Cardiac septum (tissue), 1 donor: ENCODE measurements around the gene ANKRD10. TPM values are rescaled to one million over a fixed set of nuclear protein-coding genes. Genes with fewer than 3 reads are reported as not detected.

ENCODE experiments used
- DNase-seq: peaks from one replicate; pipeline ENCODE4 v3.0.0-alpha.2; 2020; ENCODE audit warnings: low spot score
- intact Hi-C: fragments of 100-400 bp; cut with DNase I; formaldehyde crosslinking; loops from one replicate; pipeline ENCODE4 v1.14.0; 2022
- total RNA-seq: library from RNA; stranded (reverse); fragmentation: NEBNext Ultra II Directional; extraction: Animal tissue kit (Norgen Biotek cat#: 25700); gene quantifications from one replicate; pipeline ENCODE4 v1.2.1, GENCODE V29; 2021
- donor health status: DM: no; HTN: no; CAD: no.

The ANKRD10 gene
- total RNA-seq, 1 donor from 2014 or later = 84.4 TPM

DNA sequence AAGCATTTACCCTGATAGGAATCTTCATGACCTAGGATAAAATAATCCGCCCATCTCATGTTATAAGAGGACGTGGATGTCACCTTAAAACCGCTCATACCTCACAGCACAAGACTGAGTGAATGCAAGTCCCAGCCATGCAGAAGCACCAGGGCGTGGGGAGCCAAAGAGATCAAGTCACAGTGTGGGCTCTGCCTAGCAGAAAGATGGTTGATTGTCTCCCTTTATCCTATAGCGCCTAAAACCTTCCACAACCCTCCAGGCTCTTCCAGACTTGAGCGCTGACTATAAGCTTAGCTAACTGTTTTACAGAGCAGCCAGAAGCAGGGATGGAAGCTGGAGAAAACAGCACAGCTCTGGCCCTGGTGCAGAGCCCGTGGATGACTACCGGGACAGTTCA, 6.8 kb upstream of the ANKRD10 start:
- intact Hi-C loops = loop anchor here (5.0 kb wide), 1 partner anchor 111 kb away; no protein-coding TSS in a partner anchor
- no peak for DNase-seq

DNA sequence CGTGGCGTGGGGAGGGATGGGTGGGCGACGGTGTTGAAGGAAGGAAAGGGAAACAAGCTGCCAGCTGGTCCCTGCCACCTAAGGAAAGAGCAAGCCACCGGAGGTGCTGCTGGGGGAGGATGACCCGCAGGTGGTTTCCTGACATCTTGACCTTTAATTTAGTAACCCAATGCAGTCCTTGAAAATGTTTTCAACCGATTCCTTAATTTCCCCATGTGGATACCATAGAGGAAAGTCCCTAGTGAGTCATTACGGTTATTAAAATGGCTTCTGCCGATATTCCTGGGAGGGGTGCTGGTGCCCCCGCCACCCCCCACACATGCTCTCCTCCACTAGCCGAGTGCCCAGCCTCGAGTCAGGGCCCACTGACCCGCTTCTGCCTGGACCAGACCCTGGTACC, 6.3 kb upstream of the ANKRD10 start:
- no peak for DNase-seq
- intact Hi-C loops = loop anchor here (5.0 kb wide), 1 partner anchor 111 kb away; no protein-coding TSS in a partner anchor

DNA sequence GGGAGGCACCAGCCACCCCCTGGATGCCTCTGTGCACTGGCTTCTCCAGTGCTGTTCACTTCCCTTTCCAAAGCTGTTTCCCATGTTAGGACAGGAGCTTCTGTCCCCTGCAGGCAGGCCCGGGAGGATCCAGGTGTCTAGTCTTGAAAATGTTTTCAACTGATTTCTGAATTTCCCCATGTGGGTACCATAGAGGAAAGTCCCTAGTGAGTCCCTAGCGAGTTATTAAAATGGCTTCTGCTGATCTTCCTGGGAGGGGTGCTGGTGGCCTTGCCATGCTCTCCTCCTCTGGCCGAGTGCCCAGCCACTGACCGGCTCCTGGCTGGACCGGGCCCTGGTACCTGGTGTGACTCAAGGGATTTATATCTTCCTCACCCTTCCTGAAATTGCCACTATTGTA, 5.2 kb upstream of the ANKRD10 start:
- intact Hi-C loops = loop anchor here (5.0 kb wide), 1 partner anchor 112 kb away; no protein-coding TSS in a partner anchor
- DNase-seq = no peak

DNA sequence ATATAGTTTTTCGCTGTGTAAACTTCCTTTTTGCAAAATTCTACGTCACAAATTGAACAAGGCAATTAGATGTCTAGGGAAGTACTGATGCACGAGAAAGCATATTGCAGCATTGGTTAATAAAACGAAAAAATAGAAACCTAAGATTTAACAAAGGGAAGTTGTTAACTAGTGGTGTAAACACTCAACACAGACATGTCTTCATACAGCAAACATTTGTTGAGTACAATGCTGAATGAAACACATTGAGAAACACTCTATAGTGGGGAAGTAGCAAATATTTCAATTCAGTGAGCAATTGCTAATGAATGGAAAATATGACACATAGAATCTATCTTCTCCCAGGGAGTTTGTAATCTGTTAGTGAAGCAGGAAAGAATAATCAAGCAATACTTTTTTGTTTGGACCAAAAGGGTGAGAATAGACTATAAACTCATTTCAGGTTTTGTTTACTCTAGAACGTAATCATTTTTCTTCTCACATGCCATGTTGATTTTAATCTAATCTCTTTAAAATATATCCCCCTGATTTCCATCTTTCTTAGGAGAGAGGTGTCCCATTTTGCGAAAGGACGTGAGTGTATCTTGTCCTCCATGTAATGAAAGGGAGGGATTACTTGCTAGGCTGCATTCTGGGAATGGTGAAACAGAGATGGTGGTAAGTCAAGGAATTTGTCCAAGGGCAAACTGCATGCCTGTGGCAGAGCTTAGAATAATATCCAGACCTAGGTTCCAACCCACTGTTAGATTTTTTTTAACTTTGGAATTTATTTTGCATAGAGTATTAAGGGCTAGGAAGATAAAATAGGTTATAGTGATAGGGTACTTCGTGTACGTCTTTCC, 1.7 kb upstream of the ANKRD10 start:
- intact Hi-C loops = no loop called here
- DNase-seq = no peak

DNA sequence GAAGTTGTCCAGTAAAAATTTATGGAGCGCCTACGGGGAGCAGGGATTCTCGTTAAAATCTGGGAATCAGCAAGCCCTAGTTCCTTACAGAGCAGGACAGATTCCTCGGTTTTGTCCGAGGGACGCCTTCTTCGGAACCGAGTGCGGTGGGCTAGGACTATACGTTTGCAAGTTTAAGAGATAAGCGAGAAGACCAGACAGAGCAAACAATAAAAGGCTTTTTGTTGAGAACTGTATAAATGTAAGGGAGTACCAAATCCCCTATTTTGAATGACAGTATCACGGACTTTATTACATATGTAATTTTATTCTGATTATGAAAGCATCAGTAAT, 971 bp upstream of the ANKRD10 start:
- no peak for DNase-seq
- intact Hi-C loops = loop anchor here (1.0 to 2.0 kb wide), 3 partner anchors 45 to 131 kb away; no protein-coding TSS in a partner anchor

DNA sequence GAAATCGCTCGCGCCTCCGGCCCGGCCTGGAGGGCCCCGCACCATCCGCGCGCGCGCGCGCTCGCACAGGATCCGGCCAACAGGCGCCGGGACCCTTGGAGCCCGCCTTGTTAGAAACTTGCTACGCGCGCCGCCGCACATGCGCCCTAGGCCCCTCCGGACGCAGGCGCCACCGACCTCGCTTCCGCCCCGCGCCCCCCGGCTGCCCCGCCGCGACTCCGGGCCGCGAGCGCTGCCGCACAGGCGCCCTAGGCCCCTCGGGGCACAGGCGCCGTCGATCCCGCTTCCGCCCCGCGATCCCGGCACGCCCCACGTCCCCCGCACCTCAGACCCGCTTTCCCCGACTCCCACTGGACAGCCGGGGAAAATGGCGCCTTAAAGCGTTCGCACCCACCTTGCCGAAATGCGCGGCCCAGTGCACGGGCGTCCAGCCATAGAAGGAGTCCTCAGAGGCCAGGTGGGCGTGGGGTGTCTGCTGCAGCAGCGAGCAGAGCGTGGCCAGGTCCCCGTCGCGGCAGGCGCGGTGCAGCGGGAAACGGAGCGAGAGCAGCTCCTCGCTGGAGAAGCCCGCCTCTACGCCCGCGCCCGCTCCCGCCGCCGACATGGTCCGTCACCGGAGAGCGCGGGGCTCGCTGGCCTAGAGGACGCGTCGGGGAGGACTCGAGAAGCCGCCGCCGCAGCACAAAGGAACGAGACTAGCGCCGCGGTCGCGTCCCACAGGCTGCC, 375 bp downstream of the ANKRD10 start:
- DNase-seq = peak; percentile 88
- intact Hi-C loops = loop anchor here (1.0 to 2.0 kb wide), 4 partner anchors 44 to 199 kb away; no protein-coding TSS in a partner anchor

DNA sequence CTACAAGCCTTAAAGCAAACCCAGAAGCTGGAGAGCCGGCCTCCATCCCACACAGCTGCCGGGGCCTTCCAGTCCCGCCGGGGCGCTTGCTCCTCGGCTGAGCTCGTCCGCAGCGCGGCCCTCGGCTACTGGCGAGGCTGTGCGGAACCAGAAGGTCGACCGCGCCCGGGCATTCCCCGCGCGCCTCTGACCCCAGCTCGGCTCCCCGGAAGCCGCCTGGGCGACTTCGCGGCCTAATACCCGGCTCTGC, 863 bp downstream of the ANKRD10 start:
- intact Hi-C loops = loop anchor here (1.0 to 2.0 kb wide), 3 partner anchors 43 to 199 kb away; no protein-coding TSS in a partner anchor

DNA sequence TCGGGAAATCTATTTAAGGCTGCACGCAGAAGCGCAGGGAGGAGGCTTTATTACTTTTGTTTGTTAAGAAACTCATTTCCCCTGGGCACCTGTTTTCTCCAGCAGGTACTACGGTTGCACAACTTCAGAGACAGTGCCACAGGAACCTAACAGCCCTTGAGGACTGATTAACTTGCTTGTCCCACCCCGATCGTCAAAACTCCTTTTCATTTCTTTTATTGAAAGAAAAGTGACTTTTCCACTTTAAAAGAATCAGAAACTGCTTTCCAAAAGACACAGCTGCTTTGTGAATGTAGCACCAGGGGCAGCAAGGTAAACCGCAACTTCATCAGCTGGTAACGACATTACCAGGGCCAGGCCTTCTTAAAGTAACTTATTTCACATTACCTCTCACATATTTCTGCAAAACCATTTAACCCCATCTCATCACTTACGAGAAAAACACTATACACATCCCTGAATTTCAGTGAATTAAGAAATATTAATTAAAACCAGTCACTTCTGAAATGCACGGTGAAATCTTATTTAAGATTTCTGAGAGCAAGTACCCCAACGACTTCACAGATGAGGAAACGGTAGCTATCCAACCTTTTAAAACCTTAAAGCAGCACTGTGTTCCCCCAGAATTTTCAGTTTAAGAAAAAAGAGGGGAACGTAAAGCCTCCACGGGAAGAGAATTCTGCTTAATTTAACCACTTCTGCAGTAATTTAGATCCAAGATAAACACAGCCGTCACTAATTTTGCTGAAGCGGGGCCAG, 1.4 kb downstream of the ANKRD10 start:
- intact Hi-C loops = loop anchor here (1.0 to 2.0 kb wide), 3 partner anchors 43 to 198 kb away; no protein-coding TSS in a partner anchor
- DNase-seq = no peak

More for the DNA sequence above, 863 bp downstream of the ANKRD10 start:
- no peak for DNase-seq

DNA sequence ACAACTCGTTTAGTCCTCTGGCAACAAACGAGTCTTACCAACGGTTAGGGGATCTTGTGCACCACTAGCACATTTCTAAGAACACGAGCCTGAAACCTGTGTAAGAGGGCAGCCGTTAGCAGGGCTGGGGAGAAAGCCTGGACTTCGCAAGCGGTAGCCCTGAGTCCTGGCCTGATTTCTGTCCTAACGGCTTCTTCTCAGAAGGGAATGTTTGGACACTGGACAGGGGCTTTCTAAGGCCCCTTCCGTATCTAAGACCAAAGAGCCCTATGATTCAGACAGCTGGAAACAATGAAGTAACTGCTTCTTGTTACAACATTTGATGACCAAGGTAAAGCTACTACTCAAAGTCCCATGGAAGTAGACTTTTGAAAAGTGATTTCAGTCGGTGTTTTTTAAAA, 2.2 kb downstream of the ANKRD10 start:
- no peak for DNase-seq
- intact Hi-C loops = no loop called here

DNA sequence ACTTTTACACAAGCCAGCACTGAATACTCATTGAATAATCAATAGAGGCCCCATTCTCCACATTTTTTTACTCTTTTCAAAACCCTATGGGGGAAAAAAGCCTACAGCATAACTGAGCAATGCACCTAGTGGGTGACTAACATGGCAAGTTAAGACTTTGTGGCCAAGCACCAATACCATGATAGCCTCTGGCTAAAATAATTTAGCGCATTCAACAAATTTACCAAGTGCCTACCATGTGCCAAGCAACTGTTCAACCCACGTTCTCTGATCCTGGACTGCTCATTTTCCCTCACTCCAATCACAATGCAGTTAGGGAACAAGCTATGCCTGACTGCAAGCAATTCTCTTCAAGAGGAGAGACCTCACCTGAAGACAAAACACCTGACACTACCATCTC, 3.0 kb downstream of the ANKRD10 start:
- DNase-seq = no peak
- intact Hi-C loops = no loop called here

DNA sequence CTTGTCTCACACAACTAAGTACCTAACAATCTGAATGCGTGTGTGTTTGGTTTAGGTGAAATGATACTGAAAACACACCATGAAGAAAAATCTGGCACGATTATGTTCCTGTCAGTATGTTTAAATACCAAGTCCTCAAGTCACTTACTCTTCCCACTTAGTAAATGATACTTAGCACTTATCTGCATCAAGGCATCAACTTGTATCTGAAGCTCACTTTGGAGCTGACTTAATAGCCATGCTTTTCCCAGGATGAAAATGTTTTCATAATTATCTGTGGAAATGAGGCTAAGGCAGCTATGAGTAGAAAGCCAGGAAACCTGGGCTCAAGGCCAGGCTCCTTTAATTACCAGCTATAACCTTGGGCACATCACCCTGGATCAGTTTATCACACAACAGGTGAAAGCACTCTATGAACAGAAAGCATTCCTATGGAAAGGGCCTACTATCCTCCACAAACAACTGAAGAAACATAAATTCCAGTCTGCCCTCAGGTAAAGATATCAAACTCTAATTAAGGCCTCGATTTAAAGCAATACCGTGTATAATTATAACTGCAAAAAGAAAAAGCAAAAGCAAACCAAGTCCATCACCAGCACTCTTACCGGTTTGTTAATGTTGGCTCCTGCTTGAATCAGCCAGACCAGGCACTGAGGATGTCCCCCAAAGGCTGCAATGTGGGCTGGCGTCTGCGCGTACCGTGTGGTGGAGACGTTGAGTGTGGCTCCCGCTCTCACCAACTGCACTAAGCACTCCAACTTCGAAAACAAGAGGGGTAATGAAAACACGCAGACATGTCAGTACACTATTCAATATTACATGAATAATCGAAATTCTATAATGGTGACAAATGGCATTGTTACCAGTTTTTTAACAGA, 4.6 kb downstream of the ANKRD10 start:
- no peak for DNase-seq
- intact Hi-C loops = no loop called here

DNA sequence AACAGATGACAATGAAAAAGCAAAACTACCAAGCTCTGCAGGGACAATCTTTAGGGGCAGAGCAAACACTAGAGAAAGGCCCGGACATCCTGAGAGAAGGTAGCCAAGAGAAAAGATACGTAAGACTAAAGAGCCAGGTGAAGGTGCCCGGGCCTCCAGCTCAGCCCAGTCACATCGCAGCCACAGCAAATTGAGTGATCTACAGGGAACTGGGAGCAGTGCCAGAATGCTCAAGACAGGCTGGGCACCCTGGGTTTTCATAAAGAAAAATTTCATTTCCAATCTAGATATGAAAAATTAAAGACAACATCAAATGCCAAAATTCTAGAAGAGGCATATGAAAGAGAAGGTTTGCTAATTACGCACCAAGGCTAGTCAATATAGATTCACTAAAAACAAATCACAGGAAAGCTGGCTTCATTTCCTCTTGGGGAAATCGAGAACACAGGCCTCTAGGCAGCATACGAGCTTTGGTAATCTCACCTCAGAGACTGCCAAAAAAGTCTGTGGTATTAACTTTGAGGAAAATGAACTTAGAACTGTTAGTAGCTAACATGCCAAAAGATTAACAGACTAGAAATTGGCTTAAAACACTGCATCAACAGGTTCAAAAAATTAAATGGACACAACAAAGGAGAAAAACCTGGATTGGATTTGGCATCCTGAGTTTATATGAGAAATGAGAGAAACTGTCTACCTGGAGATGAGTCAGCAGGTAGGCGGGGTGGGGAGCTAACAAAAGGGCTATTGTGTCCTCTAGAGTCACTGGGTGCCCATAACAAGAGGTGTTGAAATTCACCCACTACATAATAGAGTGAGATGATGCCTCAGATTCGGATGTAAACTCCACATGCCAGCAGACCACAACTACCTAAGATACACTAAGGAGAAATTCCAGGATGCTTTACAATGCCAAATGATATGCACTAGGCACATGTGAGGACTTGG, 6.6 kb downstream of the ANKRD10 start:
- no peak for DNase-seq
- intact Hi-C loops = no loop called here

DNA sequence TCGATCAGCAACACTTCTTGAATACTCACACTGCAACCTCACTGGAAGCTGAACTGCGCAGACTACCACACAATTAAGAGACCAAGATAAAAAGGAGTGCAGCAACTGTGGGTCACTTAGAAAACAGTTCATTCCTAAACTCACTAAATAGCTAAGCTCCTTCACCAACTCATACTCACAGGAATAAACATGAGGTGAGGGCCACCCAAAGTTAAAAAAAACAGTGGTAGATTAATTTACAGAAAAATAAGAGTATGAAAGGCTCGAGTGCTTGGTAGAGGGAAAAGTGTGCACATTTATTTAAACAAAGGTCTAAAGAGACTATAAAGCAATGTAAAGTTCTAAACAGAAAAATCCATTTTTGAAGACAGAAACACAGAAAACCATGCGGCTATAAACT, 7.6 kb downstream of the ANKRD10 start:
- intact Hi-C loops = no loop called here
- no peak for DNase-seq

DNA sequence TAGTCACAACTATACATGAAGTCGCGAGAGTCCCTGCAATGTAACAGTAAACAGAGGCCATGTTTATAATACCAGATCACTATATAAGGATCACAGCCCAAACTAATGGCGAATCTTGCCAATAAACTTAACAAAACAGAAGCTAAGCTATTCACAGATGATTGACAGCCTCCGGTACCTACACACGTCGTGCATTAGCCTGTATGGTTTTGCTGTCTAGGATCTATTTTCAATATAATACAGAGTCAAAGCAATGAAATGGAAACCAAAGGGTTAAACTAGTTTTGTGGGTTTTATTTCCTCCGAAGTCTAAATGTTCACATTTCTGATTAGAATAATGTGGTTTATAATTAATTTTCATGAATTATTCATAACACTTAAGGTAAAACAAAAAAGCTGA, 10.1 kb downstream of the ANKRD10 start:
- intact Hi-C loops = no loop called here

DNA sequence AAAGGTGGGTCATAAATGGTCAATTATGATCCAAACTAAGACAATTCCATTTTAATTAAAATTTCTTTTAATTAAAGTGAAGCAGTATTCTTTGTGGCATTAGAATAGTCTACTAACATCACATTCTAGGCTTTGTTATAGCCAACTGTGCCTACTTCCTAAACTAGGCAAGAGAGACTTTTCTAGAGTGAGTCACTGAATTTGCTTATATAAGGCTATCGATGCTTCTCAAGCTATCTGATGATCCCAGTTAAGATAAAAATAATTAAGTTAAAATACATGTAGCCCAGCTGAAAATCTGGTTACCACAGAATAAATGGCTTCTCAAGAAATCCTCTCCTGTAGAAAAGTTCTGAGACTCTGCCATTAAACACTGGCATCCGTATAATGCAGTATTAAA, 12.5 kb downstream of the ANKRD10 start:
- no peak for DNase-seq
- intact Hi-C loops = no loop called here

More for the DNA sequence above, 10.1 kb downstream of the ANKRD10 start:
- no peak for DNase-seq

DNA sequence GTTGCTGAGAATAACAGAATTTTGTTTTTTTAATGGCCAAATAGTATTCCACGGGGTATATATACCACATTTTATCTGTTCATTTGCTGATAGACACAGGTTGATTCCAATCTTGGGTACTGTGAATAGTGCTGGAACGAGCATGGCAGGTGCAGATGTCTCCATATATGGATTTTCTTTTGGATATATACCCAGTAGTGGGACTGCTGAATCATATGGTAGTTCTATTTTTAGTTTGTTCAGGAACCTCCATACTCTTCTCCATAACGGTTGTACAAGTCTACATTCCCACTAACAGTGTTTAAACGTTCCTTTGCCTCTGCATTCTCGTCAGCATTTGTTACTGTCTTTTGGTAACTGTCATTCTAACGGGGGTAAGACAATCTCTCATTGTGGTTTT, 17.3 kb downstream of the ANKRD10 start:
- intact Hi-C loops = no loop called here
- no peak for DNase-seq

DNA sequence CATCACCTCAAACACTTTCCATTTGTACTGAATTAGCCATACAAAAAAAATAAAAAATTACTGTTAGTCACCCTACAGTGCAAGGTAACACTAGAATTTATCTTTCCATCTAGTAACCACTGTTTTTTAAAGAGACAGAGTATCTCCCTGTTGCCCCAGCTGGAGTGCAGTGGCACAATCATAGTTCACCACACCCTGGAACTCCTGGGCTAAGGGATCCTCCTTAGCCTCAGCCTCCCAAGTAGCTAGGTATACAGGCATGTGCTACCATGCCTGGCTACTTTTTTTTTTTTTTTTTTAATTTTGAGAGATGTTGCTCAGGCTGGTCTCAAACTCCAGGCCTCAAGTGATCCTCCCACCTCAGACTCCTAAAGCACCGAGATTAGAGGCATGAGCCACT, 17.9 kb downstream of the ANKRD10 start:
- DNase-seq = no peak
- intact Hi-C loops = no loop called here

DNA sequence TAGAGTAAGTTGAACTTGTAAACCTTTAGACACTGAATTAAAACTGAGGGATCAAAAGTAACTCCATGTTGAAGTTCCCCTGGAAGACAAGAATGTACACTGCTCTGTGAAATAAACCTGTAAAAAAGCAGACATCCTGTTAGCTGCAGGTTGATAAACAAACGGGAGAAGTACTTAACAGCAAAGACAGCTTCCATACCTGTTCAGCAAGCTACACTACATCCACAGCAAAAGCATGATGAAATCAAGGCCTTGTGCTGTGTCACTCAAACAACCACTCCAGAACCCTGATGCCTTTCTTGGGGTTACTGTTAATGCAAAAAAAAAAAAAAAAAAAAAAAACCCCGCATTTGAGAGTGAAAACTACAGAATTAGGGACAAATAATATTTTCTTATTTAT, 20.8 kb downstream of the ANKRD10 start:
- intact Hi-C loops = no loop called here
- no peak for DNase-seq
